ENCODE data around the gene JADE1.

The JADE1 gene

GRCh38 chr4:128793859-128794672 is 15.4 kb upstream of the JADE1 start:
- TF ChIP-seq GATA3 (IDR thresholded peaks at IDR 0.05; ENCODE audit: low read depth, low read length) (no peak), GATA2 (IDR thresholded peaks at IDR 0.05; ENCODE audit: low read depth, low read length) (no peak)

GRCh38 chr4:128796934-128797333 is 12.6 kb upstream of the JADE1 start:
- TF ChIP-seq GATA3 (IDR thresholded peaks at IDR 0.05; ENCODE audit: low read depth, low read length) (no peak), GATA2 (IDR thresholded peaks at IDR 0.05; ENCODE audit: low read depth, low read length) (no peak)

- TF ChIP-seq GATA2 (IDR thresholded peaks at IDR 0.05; ENCODE audit: low read depth, low read length) (no peak), GATA3 (IDR thresholded peaks at IDR 0.05; ENCODE audit: low read depth, low read length) (no peak)
These were observed 9.2 kb upstream of the JADE1 start for GRCh38 chr4:128800284-128800683.

GRCh38 chr4:128800701-128801284 is 8.7 kb upstream of the JADE1 start:
- TF ChIP-seq GATA2 (IDR thresholded peaks at IDR 0.05; ENCODE audit: low read depth, low read length): no peak
- no peak for TF ChIP-seq GATA3 (IDR thresholded peaks at IDR 0.05; ENCODE audit: low read depth, low read length)

GRCh38 chr4:128802680-128803628 is 6.5 kb upstream of the JADE1 start:
- no peak for TF ChIP-seq GATA2 (IDR thresholded peaks at IDR 0.05; ENCODE audit: low read depth, low read length)
- no peak for TF ChIP-seq GATA3 (IDR thresholded peaks at IDR 0.05; ENCODE audit: low read depth, low read length)

- TF ChIP-seq GATA3 (IDR thresholded peaks at IDR 0.05; ENCODE audit: low read depth, low read length): no peak
- no peak for TF ChIP-seq GATA2 (IDR thresholded peaks at IDR 0.05; ENCODE audit: low read depth, low read length)
These were observed 5.7 kb upstream of the JADE1 start for GRCh38 chr4:128803783-128804182.

- TF ChIP-seq GATA3 (IDR thresholded peaks at IDR 0.05; ENCODE audit: low read depth, low read length) (no peak), GATA2 (IDR thresholded peaks at IDR 0.05; ENCODE audit: low read depth, low read length) (no peak)
These were observed 901 bp downstream of the JADE1 start for GRCh38 chr4:128810331-128810870.

- TF ChIP-seq GATA3 (IDR thresholded peaks at IDR 0.05; ENCODE audit: low read depth, low read length) (no peak), GATA2 (IDR thresholded peaks at IDR 0.05; ENCODE audit: low read depth, low read length) (no peak)
These were observed 1.5 kb downstream of the JADE1 start for GRCh38 chr4:128810871-128811570.

GRCh38 chr4:128811571-128812441 is 2.3 kb downstream of the JADE1 start:
- TF ChIP-seq GATA3 (IDR thresholded peaks at IDR 0.05; ENCODE audit: low read depth, low read length): no peak
- no peak for TF ChIP-seq GATA2 (IDR thresholded peaks at IDR 0.05; ENCODE audit: low read depth, low read length)

GRCh38 chr4:128812442-128813235 is 3.1 kb downstream of the JADE1 start:
- TF ChIP-seq GATA3 (IDR thresholded peaks at IDR 0.05; ENCODE audit: low read depth, low read length): no peak
- no peak for TF ChIP-seq GATA2 (IDR thresholded peaks at IDR 0.05; ENCODE audit: low read depth, low read length)

- TF ChIP-seq GATA3 (IDR thresholded peaks at IDR 0.05; ENCODE audit: low read depth, low read length): no peak
- no peak for TF ChIP-seq GATA2 (IDR thresholded peaks at IDR 0.05; ENCODE audit: low read depth, low read length)
These were observed 4.5 kb downstream of the JADE1 start for GRCh38 chr4:128813965-128814364.

- TF ChIP-seq GATA3 (IDR thresholded peaks at IDR 0.05; ENCODE audit: low read depth, low read length) (no peak), GATA2 (IDR thresholded peaks at IDR 0.05; ENCODE audit: low read depth, low read length) (no peak)
These were observed 8.9 kb downstream of the JADE1 start for GRCh38 chr4:128818442-128818841.

Measured in SH-SY5Y (cell line).